ENCODE data around the gene FAHD1.

FAHD1 gene

DNA sequence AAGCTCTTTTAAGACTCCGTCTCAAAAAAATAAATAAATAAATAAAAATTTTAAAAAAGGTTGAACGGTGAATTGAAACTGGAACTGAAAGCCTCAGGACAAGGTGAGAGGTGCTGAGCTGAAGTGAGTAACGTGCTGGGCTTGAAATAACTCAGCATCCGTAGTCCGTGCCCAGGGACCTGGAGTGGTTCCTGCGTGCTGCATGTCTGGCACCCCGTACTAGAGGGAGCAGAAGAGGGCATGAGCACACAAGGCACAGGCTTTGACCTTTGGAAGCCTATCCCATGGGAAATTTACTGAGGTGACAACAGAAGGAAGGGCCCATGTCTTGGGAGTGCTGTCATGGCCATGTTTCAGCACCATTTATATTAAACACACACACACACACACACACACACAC lies 49.5 kb downstream of the FAHD1 start:
- ATAC-seq (ENCODE audit: low read depth) (no peak), DNase-seq (ENCODE audit: low spot score) (no peak)
- Histone ChIP-seq H3K4me1 (ENCODE audit: insufficient read depth, poor library complexity, severe bottlenecking) (no peaks in the 10 kb centered on the region), H3K36me3 (ENCODE audit: low read depth) (no peaks in the 10 kb centered on the region), H3K4me3 (ENCODE audit: severe bottlenecking) (no peak overlapping the region), H3K9me3 (ENCODE audit: severe bottlenecking) (no peaks in the 10 kb centered on the region), H3K27ac (ENCODE audit: poor library complexity, severe bottlenecking) (no peak overlapping the region), H3K27me3 (ENCODE audit: insufficient read depth, poor library complexity, severe bottlenecking) (no peaks in the 10 kb centered on the region)
- TF ChIP-seq, protein P1, sequence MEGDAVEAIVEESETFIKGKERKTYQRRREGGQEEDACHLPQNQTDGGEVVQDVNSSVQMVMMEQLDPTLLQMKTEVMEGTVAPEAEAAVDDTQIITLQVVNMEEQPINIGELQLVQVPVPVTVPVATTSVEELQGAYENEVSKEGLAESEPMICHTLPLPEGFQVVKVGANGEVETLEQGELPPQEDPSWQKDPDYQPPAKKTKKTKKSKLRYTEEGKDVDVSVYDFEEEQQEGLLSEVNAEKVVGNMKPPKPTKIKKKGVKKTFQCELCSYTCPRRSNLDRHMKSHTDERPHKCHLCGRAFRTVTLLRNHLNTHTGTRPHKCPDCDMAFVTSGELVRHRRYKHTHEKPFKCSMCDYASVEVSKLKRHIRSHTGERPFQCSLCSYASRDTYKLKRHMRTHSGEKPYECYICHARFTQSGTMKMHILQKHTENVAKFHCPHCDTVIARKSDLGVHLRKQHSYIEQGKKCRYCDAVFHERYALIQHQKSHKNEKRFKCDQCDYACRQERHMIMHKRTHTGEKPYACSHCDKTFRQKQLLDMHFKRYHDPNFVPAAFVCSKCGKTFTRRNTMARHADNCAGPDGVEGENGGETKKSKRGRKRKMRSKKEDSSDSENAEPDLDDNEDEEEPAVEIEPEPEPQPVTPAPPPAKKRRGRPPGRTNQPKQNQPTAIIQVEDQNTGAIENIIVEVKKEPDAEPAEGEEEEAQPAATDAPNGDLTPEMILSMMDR (IDR thresholded peaks at IDR 0.05; ENCODE audit: poor library complexity, severe bottlenecking) = no peak

DNA sequence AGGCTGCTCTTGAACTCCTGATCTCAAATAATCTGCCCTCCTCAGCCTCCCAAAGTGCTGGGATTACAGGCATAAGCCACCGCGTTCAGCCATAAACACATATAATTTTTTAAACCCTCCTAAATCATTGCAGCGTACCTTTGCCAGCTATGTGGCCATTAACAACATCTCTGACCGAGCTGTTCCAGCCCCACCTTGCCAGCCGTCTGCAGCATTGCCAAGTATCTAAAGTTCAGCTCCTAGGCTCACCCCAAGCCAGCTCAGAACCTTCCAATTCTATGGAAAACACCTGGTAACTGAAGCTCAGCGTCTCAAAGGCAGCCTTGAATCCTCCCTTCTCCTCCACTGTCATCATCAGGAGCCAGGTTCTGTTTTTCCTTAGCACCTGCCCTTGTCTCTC lies 50.1 kb downstream of the FAHD1 start:
- no peak overlapping the region for H3K4me3 ChIP-seq (ENCODE audit: severe bottlenecking)
- H3K9me3 ChIP-seq (ENCODE audit: severe bottlenecking) = no peaks in the 10 kb centered on the region
- DNase-seq (ENCODE audit: low spot score) (no peak), ATAC-seq (ENCODE audit: low read depth) (no peak)
- H3K4me1 ChIP-seq (ENCODE audit: insufficient read depth, poor library complexity, severe bottlenecking) = no peaks in the 10 kb centered on the region
- H3K27ac ChIP-seq (ENCODE audit: poor library complexity, severe bottlenecking) = no peak overlapping the region
- TF ChIP-seq, protein P1 (IDR thresholded peaks at IDR 0.05; ENCODE audit: poor library complexity, severe bottlenecking) = no peak
- H3K27me3 ChIP-seq (ENCODE audit: insufficient read depth, poor library complexity, severe bottlenecking) = no peaks in the 10 kb centered on the region
- no peaks in the 10 kb centered on the region for H3K36me3 ChIP-seq (ENCODE audit: low read depth)

DNA sequence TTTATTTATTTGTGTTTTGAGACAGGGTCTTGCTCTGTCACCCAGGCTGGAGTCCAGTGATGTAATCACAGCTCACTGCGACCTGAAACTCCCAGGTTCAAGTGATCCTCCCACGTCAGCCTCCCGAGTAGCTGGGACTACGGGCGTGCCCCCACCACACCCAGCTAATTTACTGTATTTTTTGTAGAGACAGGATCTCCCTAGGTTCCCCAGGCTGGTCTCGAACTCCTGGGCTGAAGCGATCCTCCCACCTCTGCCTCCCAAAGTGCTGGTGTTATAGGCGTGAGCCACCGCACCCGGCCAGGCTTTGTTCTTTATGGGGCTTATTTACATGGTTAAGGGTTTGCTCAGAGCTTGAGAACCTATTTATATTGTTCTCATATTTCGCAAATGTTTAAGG lies 50.8 kb downstream of the FAHD1 start:
- H3K27me3 ChIP-seq (ENCODE audit: insufficient read depth, poor library complexity, severe bottlenecking) = no peaks in the 10 kb centered on the region
- no peaks in the 10 kb centered on the region for H3K4me1 ChIP-seq (ENCODE audit: insufficient read depth, poor library complexity, severe bottlenecking)
- no peak overlapping the region for H3K27ac ChIP-seq (ENCODE audit: poor library complexity, severe bottlenecking)
- no peak for ATAC-seq (ENCODE audit: low read depth)
- no peaks in the 10 kb centered on the region for H3K9me3 ChIP-seq (ENCODE audit: severe bottlenecking)
- no peak overlapping the region for H3K4me3 ChIP-seq (ENCODE audit: severe bottlenecking)
- TF ChIP-seq, protein P1 (IDR thresholded peaks at IDR 0.05; ENCODE audit: poor library complexity, severe bottlenecking) = no peak
- DNase-seq (ENCODE audit: low spot score) = no peak
- H3K36me3 ChIP-seq (ENCODE audit: low read depth) = no peaks in the 10 kb centered on the region

DNA sequence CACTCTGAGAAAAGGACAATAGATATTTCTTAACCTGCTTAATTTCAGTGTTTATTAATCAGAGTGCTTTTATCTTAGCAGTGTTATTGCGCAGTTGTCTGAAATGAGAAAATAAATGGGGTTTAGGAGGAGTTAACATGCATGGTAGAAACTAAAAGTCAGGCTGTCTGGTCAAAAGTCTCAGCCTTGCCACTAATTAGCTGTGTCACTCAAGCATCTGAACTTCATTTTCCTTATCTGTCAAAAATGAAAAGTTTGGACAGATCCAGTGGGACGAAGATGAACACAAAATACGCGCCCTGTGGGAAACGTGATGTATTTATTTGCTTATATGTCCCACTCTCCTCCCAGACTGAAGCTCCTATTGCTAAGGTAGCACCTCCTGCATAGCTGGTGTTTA lies 51.2 kb downstream of the FAHD1 start:
- Histone ChIP-seq H3K9me3 (ENCODE audit: severe bottlenecking) (no peaks in the 10 kb centered on the region), H3K27ac (ENCODE audit: poor library complexity, severe bottlenecking) (no peak overlapping the region), H3K27me3 (ENCODE audit: insufficient read depth, poor library complexity, severe bottlenecking) (no peaks in the 10 kb centered on the region), H3K4me3 (ENCODE audit: severe bottlenecking) (no peak overlapping the region), H3K36me3 (ENCODE audit: low read depth) (no peaks in the 10 kb centered on the region), H3K4me1 (ENCODE audit: insufficient read depth, poor library complexity, severe bottlenecking) (no peaks in the 10 kb centered on the region)
- DNase-seq (ENCODE audit: low spot score) (no peak), ATAC-seq (ENCODE audit: low read depth) (no peak)
- TF ChIP-seq, protein P1 (IDR thresholded peaks at IDR 0.05; ENCODE audit: poor library complexity, severe bottlenecking) = no peak

Data from RWPE2 (cell line).